ENCODE measurements around the gene INS. TPM values are rescaled to one million over a fixed set of nuclear protein-coding genes. Genes with fewer than 3 reads are reported as not detected.

INS gene
- total RNA-seq, 4 donors from 2014 or later, result not detected

DNA sequence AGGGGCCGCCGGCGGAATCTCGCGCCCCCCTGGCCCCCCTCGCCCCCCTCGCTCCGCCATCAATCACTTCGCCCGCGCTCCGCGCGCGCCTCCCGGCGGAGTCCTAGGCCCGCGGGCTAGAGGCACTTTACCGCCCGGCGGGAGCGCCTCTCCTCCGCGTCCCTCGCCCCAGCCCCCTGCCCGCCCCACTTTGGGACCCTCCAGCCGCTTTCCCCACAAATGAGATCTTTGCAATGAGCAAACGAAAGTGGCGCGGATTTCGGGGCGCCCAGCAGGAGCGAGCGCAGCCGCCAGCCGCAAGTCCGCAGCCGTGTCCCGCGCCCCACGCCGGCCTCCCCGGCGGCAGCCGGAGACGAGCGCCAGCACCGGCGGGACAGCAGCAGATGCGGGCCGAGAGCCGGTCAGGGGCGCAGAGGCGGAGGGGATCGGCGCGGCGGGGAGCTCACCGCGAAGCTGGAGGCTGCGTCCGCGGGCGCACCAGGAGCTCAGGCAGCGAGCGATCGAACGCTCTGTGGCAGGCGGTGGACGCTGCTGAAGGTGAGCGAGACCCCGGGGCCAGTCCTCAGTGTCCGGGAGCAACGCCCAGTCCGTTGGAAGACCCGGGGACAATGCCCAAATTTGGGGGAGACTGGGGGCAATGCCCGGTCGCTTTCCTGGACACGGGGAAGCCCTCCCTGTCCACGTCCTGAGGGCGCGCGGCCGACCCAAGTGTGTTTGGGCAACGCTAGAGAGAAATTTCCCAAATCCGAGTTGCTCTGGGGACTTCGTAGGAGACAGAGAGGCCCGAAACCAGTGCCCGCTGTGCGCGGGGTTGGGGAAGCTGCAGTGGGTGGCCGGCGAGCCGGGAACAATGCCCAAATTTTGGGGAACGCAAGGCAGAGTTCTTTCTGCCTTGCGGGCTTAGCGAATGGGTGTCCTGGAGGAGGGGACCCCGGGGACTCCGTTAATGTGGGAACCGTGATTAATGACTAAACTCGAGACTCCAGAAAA is 20.3 kb downstream of the INS start:
- no peak overlapping the region for H3K27ac ChIP-seq
- peak overlapping the region in 2 of 4 donors; percentile 18 to 65 for H3K4me3 ChIP-seq
- no peak for TF ChIP-seq POLR2A (IDR thresholded peaks at IDR 0.05)
- TF ChIP-seq, protein P1, sequence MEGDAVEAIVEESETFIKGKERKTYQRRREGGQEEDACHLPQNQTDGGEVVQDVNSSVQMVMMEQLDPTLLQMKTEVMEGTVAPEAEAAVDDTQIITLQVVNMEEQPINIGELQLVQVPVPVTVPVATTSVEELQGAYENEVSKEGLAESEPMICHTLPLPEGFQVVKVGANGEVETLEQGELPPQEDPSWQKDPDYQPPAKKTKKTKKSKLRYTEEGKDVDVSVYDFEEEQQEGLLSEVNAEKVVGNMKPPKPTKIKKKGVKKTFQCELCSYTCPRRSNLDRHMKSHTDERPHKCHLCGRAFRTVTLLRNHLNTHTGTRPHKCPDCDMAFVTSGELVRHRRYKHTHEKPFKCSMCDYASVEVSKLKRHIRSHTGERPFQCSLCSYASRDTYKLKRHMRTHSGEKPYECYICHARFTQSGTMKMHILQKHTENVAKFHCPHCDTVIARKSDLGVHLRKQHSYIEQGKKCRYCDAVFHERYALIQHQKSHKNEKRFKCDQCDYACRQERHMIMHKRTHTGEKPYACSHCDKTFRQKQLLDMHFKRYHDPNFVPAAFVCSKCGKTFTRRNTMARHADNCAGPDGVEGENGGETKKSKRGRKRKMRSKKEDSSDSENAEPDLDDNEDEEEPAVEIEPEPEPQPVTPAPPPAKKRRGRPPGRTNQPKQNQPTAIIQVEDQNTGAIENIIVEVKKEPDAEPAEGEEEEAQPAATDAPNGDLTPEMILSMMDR (IDR thresholded peaks at IDR 0.05), result no peak
- H3K4me1 ChIP-seq, result peaks cover 9 to 67% (median 36%) of the 10 kb centered on the region in 3 donors
- H3K9me3 ChIP-seq, result no peaks in the 10 kb centered on the region
- peaks cover 44 to 100% (median 56%) of the 10 kb centered on the region in 4 donors for H3K27me3 ChIP-seq
- no peaks in the 10 kb centered on the region for H3K36me3 ChIP-seq
- no peak for DNase-seq
- 7 to 14% methylated on average over 17 to 18 of the region's 102 CpGs for WGBS, 2 donors
- intact Hi-C loops (cut with DNase I), result no loop called here

DNA sequence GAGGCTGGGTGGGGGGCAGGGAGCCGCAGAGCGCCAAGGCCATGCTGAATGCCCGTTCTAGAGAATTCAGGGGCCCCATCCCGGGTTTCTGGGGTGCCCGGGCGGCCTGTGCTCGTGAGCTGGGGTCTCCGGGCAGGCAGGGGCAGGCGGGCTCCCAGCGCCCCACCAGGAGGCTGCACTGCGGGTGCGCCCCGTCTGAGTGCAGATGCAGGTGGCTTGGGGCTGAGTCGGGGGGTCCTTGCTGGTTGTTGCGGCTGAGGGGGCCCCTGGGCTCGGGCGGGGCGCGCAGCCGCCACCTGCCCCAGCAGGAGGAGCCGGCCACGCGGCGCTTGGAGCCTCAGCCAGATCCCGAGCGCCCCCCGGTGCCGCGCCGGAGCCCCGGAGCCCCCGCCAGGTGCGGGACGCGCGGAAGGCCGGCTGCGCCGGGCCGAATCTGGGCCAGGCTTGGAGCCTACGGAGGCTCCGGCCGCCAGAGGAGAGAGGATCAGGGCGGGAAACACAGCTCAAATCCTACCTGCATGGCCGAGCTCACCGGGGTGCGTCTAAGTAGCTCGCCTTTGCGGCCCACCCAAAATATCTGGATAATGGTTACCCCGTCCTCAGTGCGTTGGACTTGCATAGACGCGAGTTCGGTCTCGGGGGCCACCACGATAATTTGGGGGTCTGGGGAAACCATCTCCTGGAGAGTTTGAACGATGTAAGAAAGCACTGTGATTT is 21.2 kb downstream of the INS start:
- intact Hi-C loops (cut with DNase I), result no loop called here
- DNase-seq, result no peak
- H3K9me3 ChIP-seq, result no peaks in the 10 kb centered on the region
- peaks cover 9 to 67% (median 36%) of the 10 kb centered on the region in 3 donors for H3K4me1 ChIP-seq
- H3K27me3 ChIP-seq, result peaks cover 36 to 100% (median 48%) of the 10 kb centered on the region in 4 donors
- 0% methylated on average over 1 of the region's 57 CpGs; no CpG with 5 or more reads in 1 of the 2 donors for WGBS, 2 donors
- peak overlapping the region in 2 of 4 donors; percentile 18 to 65 for H3K4me3 ChIP-seq
- H3K36me3 ChIP-seq, result no peaks in the 10 kb centered on the region
- no peak overlapping the region for H3K27ac ChIP-seq
- TF ChIP-seq, protein P1 (IDR thresholded peaks at IDR 0.05), result no peak

DNA sequence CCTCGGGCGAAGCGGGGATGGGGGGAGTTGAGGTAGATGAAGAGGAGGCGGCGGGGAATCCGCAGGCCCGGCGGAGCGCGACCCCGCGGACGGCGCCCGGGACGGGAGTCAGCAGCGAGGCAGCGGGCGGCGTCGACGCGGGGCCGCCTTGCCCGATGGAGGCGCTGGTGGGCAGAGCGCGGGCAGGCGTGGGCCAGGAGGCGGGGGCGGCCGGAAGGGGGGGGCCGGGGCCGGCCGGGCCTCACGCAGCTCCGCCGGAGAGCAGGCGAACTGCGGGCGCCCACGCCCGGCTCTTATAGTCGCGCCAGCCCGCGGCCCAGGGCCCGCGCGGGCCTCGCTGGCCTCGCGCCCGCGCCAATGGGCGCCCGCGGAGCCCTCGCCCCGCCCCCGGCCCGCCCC is 21.9 kb downstream of the INS start, which contains the start of gene IGF2:
Gene IGF2 (minus strand): TSS at position 267 of the 399 bp plus-strand sequence. CDS start 3,866 bp downstream, outside the sequence.
- Histone ChIP-seq H3K4me1 (peaks cover 7 to 61% (median 36%) of the 10 kb centered on the region in 3 donors), H3K36me3 (no peaks in the 10 kb centered on the region), H3K27me3 (peaks cover 31 to 100% (median 42%) of the 10 kb centered on the region in 4 donors), H3K27ac (peak within 1 kb of the TSS in 2 of 4 donors; percentile 42 to 49), H3K4me3 (peak within 1 kb of the TSS; percentile 10 to 65 (median 35)), H3K9me3 (no peaks in the 10 kb centered on the region)
- no peak for TF ChIP-seq POLR2A (IDR thresholded peaks at IDR 0.05)
- TF ChIP-seq, protein P1 (IDR thresholded peaks at IDR 0.05), result no peak
- intact Hi-C loops (cut with DNase I), result no loop called here
- DNase-seq, result no peak
- 0% methylated on average over 6 of the region's 62 CpGs; no CpG with 5 or more reads in 1 of the 2 donors for WGBS, 2 donors

DNA sequence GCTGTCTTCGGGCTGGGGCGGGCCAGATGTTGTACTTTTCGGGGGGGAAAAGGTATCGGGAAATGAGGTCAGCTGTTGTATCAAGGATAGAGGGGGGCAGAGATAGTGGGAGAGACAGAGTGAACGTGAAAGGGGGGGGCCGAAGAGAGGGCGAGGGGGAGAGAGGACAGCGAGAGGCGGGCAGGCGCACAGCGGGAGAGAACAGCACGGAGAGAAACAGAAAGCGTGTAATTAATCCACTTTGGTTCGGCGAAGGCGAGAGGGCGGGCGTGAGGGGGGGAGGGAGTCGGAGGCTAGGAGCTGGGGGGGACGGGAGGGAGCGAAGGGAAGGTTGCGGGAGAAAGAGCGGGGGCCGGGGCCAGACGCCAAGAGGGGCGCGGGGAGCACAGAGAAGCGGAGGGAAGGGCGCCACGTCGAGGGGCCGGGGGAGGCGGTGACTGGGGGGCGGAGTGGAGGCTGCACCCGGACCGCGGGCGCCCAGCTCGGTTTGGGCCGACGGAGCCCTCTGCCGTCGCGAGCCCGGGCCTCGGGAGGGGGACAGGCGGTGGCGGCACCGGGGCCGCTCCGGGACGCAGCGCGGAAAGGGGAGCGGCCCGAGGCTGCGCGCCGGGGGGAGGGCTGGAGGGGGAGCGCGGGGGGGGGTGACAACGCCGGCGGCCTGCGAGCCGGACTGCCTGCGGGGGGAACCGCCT is 22.4 kb downstream of the INS start:
- intact Hi-C loops (cut with DNase I), result no loop called here
- Histone ChIP-seq H3K27me3 (peaks cover 27 to 100% (median 39%) of the 10 kb centered on the region in 4 donors), H3K4me3 (peak overlapping the region; percentile 10 to 65 (median 35)), H3K27ac (peak overlapping the region in 2 of 4 donors; percentile 42 to 49), H3K9me3 (no peaks in the 10 kb centered on the region), H3K36me3 (no peaks in the 10 kb centered on the region), H3K4me1 (peaks cover 6 to 56% (median 32%) of the 10 kb centered on the region in 3 donors)
- 1 to 3% methylated on average over 14 to 22 of the region's 68 CpGs for WGBS, 2 donors
- TF ChIP-seq, protein P1 (IDR thresholded peaks at IDR 0.05), result no peak
- TF ChIP-seq POLR2A (IDR thresholded peaks at IDR 0.05), result no peak
- DNase-seq, result no peak

Measured in esophagus squamous epithelium (tissue), 5 donors.